ENCODE results near the gene KCNQ1OT1.
A peak's percentile ranks its signal among the peaks of the same experiment; 100 is the strongest.

The KCNQ1OT1 gene

GRCh38 chr11:2694995-2695939 lies 4.5 kb downstream of the KCNQ1OT1 start:
- TF ChIP-seq, protein P1, sequence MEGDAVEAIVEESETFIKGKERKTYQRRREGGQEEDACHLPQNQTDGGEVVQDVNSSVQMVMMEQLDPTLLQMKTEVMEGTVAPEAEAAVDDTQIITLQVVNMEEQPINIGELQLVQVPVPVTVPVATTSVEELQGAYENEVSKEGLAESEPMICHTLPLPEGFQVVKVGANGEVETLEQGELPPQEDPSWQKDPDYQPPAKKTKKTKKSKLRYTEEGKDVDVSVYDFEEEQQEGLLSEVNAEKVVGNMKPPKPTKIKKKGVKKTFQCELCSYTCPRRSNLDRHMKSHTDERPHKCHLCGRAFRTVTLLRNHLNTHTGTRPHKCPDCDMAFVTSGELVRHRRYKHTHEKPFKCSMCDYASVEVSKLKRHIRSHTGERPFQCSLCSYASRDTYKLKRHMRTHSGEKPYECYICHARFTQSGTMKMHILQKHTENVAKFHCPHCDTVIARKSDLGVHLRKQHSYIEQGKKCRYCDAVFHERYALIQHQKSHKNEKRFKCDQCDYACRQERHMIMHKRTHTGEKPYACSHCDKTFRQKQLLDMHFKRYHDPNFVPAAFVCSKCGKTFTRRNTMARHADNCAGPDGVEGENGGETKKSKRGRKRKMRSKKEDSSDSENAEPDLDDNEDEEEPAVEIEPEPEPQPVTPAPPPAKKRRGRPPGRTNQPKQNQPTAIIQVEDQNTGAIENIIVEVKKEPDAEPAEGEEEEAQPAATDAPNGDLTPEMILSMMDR (conservative IDR thresholded peaks at IDR 0.05; ENCODE audit: low read depth, low read length), result no peak
- DNase-seq (ENCODE audit: low read depth), result no peak
- H3K4me3 ChIP-seq (ENCODE audit: low read length), result no peak overlapping the region

DNA sequence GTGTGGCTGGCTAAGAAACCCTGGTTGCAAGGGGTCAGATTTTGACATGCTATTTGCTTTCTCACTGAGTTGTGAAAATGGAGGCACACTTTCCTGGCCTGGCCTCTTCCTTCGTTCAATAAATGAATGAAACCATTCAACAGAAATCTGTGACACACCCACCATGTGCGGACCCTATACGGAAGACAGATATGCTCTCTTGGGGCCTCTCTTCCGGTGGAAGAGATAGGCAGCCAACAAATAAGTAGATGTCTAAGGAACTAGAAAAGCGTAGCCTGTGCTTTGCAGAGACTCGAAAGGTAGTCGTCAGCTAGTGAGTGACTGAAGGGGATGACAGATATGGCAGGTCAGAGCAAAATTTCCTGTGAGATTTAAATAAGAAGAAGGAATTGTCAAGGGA lies 5.3 kb downstream of the KCNQ1OT1 start:
- DNase-seq (ENCODE audit: low read depth), result no peak
- no peak overlapping the region for H3K4me3 ChIP-seq (ENCODE audit: low read length)
- TF ChIP-seq, protein P1 (conservative IDR thresholded peaks at IDR 0.05; ENCODE audit: low read depth, low read length), result no peak

DNA sequence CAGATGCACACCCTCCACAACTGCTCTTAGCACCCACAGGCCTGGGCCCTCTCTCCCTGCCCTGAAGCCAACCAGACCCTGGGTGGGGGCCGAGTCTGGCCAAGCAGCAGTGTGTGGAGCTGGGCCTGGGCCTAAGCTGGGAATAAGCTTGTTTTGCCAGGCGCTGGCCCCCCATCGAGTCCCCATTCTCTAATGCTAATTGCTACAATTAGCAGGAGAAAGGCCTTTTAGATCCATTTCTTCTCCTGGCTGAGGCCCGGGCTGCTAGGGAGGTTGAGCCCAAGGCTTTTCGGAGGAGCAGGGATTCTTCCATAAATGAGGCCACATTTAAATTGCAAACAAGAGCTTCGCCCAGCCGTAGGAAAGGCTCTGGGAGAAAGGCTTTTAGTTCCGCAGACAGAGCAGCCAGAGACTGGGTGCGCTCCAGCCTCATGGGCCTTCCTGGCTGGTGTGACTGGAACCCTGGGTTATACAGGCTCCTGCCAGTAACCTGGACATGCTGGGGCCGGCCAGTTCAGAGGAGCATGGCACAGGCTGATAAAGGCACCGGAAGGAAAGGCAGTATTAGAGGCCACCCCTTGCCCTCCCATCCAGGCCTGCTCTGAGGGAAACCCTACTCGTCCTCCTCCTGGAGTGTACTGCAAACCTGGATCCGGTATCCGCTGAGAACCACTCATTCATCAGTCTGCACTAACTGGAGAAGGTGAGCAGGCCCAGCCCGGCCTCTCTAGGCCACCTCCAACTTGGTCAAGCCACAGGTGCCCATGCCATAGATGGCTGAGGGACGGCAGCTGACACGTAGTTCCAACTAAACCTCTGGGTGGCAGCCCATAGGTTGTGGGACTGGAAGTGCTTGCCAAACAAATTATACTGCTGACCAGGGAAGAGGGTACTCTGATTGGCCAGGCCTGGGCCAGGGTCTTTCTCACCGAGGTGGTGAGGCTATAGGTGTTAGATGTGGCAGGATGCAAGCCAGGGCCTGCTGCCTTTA lies 6.2 kb downstream of the KCNQ1OT1 start:
- TF ChIP-seq, protein P1 (conservative IDR thresholded peaks at IDR 0.05; ENCODE audit: low read depth, low read length), result peak; percentile 4
- no peak overlapping the region for H3K4me3 ChIP-seq (ENCODE audit: low read length)
- no peak for DNase-seq (ENCODE audit: low read depth)

GRCh38 chr11:2691991-2692875 lies 7.6 kb downstream of the KCNQ1OT1 start:
- H3K4me3 ChIP-seq (ENCODE audit: low read length), result no peak overlapping the region
- TF ChIP-seq, protein P1 (conservative IDR thresholded peaks at IDR 0.05; ENCODE audit: low read depth, low read length), result peak; percentile 68
- no peak for DNase-seq (ENCODE audit: low read depth)

DNA sequence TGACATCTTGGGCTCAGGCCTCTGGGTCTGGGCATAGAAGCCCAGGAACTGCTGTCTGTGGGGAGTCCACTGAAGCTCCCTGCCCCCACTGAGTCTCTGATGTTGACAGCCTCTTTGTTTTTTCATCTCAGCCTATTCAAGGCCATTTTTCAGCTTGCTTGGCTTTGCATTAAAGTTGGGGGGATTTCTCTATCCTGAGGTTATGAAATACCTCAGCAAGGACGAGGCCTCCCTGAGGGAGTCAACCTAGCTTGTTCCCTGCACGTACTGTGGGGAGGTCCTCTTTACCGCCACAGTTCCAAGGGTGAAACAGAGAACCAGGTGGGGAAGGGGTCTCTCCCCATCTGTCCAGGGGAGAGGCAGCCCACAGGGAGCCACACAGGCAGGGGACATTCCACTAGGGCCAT lies 8.4 kb downstream of the KCNQ1OT1 start:
- TF ChIP-seq, protein P1 (conservative IDR thresholded peaks at IDR 0.05; ENCODE audit: low read depth, low read length), result no peak
- H3K4me3 ChIP-seq (ENCODE audit: low read length), result no peak overlapping the region
- DNase-seq (ENCODE audit: low read depth), result no peak

GRCh38 chr11:2690596-2691354 lies 9.0 kb downstream of the KCNQ1OT1 start:
- no peak for DNase-seq (ENCODE audit: low read depth)
- TF ChIP-seq, protein P1 (conservative IDR thresholded peaks at IDR 0.05; ENCODE audit: low read depth, low read length), result no peak
- H3K4me3 ChIP-seq (ENCODE audit: low read length), result no peak overlapping the region
